ENCODE results near the gene TRPV2.
"Not testable (repeated sequence)": the region's sequence is repeated elsewhere in the genome, so short reads cannot be mapped to it uniquely, and the experiment has no call there.

DNA sequence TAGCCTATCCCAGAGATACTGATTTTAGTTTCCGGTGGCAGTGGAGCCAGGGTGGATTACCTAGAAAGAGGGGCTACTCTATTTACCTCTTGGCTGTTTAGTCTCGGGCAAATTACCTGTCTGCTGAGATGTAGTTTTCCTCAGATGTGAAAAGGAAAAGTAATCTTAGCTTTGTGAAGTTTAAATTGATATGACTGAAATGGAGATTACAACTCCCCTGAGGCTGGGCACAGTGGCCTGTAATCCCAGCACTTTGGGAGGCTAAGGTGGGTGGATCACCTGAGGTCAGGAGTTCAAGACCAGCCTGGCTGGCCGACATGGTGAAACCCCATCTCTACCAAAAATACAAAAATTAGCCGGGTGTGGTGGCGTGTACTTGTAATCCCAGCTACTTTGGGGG, 25.0 kb downstream of the TRPV2 start:
- TF ChIP-seq, protein P1, sequence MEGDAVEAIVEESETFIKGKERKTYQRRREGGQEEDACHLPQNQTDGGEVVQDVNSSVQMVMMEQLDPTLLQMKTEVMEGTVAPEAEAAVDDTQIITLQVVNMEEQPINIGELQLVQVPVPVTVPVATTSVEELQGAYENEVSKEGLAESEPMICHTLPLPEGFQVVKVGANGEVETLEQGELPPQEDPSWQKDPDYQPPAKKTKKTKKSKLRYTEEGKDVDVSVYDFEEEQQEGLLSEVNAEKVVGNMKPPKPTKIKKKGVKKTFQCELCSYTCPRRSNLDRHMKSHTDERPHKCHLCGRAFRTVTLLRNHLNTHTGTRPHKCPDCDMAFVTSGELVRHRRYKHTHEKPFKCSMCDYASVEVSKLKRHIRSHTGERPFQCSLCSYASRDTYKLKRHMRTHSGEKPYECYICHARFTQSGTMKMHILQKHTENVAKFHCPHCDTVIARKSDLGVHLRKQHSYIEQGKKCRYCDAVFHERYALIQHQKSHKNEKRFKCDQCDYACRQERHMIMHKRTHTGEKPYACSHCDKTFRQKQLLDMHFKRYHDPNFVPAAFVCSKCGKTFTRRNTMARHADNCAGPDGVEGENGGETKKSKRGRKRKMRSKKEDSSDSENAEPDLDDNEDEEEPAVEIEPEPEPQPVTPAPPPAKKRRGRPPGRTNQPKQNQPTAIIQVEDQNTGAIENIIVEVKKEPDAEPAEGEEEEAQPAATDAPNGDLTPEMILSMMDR (IDR thresholded peaks at IDR 0.05), result not testable (repeated sequence)
- not testable (repeated sequence) for TF ChIP-seq POLR2A (IDR thresholded peaks at IDR 0.05)
